ENCODE data around the gene ACTRT2.

The ACTRT2 gene

GRCh38 chr1:3067301-3067670 lies 46.0 kb downstream of the ACTRT2 start:
- DNase-seq (ENCODE audit: low spot score) = no peak
- no peak for FAIRE-seq

- DNase-seq (ENCODE audit: low spot score) (no peak), FAIRE-seq (no peak)
Measured at GRCh38 chr1:3067671-3068563, 46.6 kb downstream of the ACTRT2 start.

GRCh38 chr1:3068564-3069431 lies 47.5 kb downstream of the ACTRT2 start, which contains the start of gene PRDM16:
Gene PRDM16, plus strand, starts transcription at chr1:3069203. Its CDS starts 57 bp downstream, at chr1:3069260.
- DNase-seq (ENCODE audit: low spot score) = no peak

GRCh38 chr1:3069491-3070308 lies 48.4 kb downstream of the ACTRT2 start:
- no peak for DNase-seq (ENCODE audit: low spot score)
- FAIRE-seq = no peak

More at GRCh38 chr1:3068564-3069431, 47.5 kb downstream of the ACTRT2 start, which contains the start of gene PRDM16:
- FAIRE-seq = no peak

- no peak for FAIRE-seq
- no peak for DNase-seq (ENCODE audit: low spot score)
Measured at GRCh38 chr1:3070309-3070643, 49.0 kb downstream of the ACTRT2 start.

GRCh38 chr1:3070644-3071564 lies 49.6 kb downstream of the ACTRT2 start:
- no peak for DNase-seq (ENCODE audit: low spot score)

GRCh38 chr1:3071565-3072390 lies 50.5 kb downstream of the ACTRT2 start:
- no peak for DNase-seq (ENCODE audit: low spot score)
- no peak for FAIRE-seq

More at GRCh38 chr1:3070644-3071564, 49.6 kb downstream of the ACTRT2 start:
- no peak for FAIRE-seq
